Ovary (tissue), 9 donors: Measurements from ENCODE around the gene GPR25. TPM values are rescaled to one million over a fixed set of nuclear protein-coding genes. Genes with fewer than 3 reads are reported as not detected.

Experiments used
- DNase-seq, 5 donors: peaks; one replicate each; pipeline ENCODE4 v3.0.0-alpha.2; 2019 to 2020
- H3K27ac ChIP-seq, 2 donors: fragments of 200-600 bp; one replicate each; pipeline versions ENCODE4 v1.5.1 to v1.8.0; 2019 to 2022
- H3K27me3 ChIP-seq: fragments of 200-600 bp; one replicate; pipeline ENCODE4 v1.8.0; 2022
- H3K36me3 ChIP-seq: fragments of 200-600 bp; sonication (generic); one replicate; pipeline ENCODE4 v1.5.1; 2019
- H3K4me1 ChIP-seq: one replicate; pipeline ENCODE4 v1.8.1; 2013; ENCODE audit warnings: mild to moderate bottlenecking, moderate library complexity; ENCODE audit not compliant: insufficient read depth
- H3K4me3 ChIP-seq: fragments of 200-600 bp; sonication (generic); one replicate; pipeline ENCODE4 v1.5.1; 2017
- H3K9me3 ChIP-seq, 2 donors: fragments of 200-600 bp in 1 of 2; sonication (generic) in 1 of 2; one replicate each; pipeline versions ENCODE4 v1.5.1 to v1.8.1; 2013 to 2019; ENCODE audit warnings: mild to moderate bottlenecking in 1 of 2, moderate library complexity in 1 of 2
- EP300 ChIP-seq: sonication (generic); formaldehyde crosslinking; IDR thresholded peaks from one replicate; pipeline ENCODE4 v1.6.1; 2017; ENCODE audit warnings: antibody characterized with exemption
- POLR2A ChIP-seq: fragments of 450-650 bp; IDR thresholded peaks from one replicate; pipeline ENCODE4 v1.6.1; 2017; ENCODE audit warnings: antibody characterized with exemption, mild to moderate bottlenecking, moderate library complexity
- WGBS, 3 donors: extraction: QIAGEN DNeasy Blood & Tissue Kit in 1 of 3; methylation state at CpG; one replicate each; pipeline versions ENCODE4 v1.1.5 to v1.1.7; 2013 to 2017; 5-methylcytosine and 5-hydroxymethylcytosine counted together
- intact Hi-C, 4 donors: fragments of 100-400 bp; cut with DNase I; formaldehyde crosslinking; loops; one replicate each; pipeline versions ENCODE4 v1.11.0 to v1.15.1; 2022 to 2023
- polyA plus RNA-seq, 2 donors: library from polyadenylated mRNA; stranded (reverse); fragments of 200-250 nt in 1 of 2; fragments of 350-450 nt in 1 of 2; fragmentation: Illumina TruSeq in 1 of 2; extraction: RNeasy Lipid Tissue Mini Kit (QIAGEN cat#74804) in 1 of 2; gene quantifications; one replicate each; pipeline ENCODE4 v1.2.3, GENCODE V29; 2013 to 2014
- total RNA-seq, 7 donors: library from RNA; depleted of rRNA in 2 of 7; stranded (reverse); fragments of >200 nt in 2 of 7; fragmentation: NEBNext Ultra II Directional in 3 of 7; extraction: Animal tissue kit (Norgen Biotek cat#: 25700) in 3 of 7; gene quantifications; one replicate each; pipeline versions ENCODE4 v1.1.0 to v1.2.4, GENCODE V29; 2016 to 2023
- TF ChIP-seq, protein P1 (sequence below), 3 donors: fragments of 450-650 bp in 2 of 3; fragments of 200-600 bp in 1 of 3; IDR thresholded peaks; one replicate each; pipeline versions ENCODE4 v1.5.1 to v1.8.0; 2016 to 2022; ENCODE audit warnings: antibody characterized with exemption in 3 of 3, mild to moderate bottlenecking in 1 of 3
- donor health status: DM: no; HTN: no; CAD: no; lungs with moderate emphysema.
- donor health status: DM: no; HTN: no; CAD: no.
- donor health status: Bipolar disorder and iron deficiency.
- donor health status: DM: yes; HTN: yes; CAD: no.
- donor health status: DM: no; HTN: no; CAD: no.
- donor health status: DM: yes; HTN: yes; CAD: no.

GPR25 gene
- total and polyA plus RNA-seq, 9 donors, result 0.06 TPM; not detected in 8

DNA sequence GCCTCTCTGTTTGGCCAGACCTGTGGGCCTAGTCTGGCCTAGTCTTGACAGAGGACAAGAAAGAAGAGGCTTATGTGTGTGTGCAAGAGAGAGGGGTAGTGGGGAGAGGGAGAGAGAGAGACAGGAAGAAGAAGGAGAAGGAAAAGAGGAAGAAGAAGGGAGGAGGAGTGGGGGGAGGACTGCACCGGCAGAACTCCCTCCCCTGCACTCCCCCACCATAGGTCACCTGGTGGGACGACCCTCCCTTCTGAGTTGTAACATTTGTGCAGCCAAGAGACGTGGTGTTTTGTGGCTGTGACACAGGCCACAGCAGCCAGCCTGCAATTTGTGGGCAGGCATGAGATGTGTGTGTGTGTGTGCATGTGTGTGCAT is 26.2 kb downstream of the GPR25 start:
- no peaks in the 10 kb centered on the region for H3K4me1 ChIP-seq
- no peak overlapping the region for H3K4me3 ChIP-seq
- no peaks in the 10 kb centered on the region for H3K27me3 ChIP-seq
- H3K27ac ChIP-seq, result no peak overlapping the region
- TF ChIP-seq POLR2A (no peak), EP300 (no peak)
- TF ChIP-seq, protein P1, sequence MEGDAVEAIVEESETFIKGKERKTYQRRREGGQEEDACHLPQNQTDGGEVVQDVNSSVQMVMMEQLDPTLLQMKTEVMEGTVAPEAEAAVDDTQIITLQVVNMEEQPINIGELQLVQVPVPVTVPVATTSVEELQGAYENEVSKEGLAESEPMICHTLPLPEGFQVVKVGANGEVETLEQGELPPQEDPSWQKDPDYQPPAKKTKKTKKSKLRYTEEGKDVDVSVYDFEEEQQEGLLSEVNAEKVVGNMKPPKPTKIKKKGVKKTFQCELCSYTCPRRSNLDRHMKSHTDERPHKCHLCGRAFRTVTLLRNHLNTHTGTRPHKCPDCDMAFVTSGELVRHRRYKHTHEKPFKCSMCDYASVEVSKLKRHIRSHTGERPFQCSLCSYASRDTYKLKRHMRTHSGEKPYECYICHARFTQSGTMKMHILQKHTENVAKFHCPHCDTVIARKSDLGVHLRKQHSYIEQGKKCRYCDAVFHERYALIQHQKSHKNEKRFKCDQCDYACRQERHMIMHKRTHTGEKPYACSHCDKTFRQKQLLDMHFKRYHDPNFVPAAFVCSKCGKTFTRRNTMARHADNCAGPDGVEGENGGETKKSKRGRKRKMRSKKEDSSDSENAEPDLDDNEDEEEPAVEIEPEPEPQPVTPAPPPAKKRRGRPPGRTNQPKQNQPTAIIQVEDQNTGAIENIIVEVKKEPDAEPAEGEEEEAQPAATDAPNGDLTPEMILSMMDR (IDR thresholded peaks at IDR 0.05), result no peak
- no peak for DNase-seq
- intact Hi-C loops, result no loop called here
- no peaks in the 10 kb centered on the region for H3K9me3 ChIP-seq
- H3K36me3 ChIP-seq, result no peaks in the 10 kb centered on the region
- 43 to 56% (median 44%) methylated on average over 3 of the region's 3 CpGs for WGBS, 3 donors

DNA sequence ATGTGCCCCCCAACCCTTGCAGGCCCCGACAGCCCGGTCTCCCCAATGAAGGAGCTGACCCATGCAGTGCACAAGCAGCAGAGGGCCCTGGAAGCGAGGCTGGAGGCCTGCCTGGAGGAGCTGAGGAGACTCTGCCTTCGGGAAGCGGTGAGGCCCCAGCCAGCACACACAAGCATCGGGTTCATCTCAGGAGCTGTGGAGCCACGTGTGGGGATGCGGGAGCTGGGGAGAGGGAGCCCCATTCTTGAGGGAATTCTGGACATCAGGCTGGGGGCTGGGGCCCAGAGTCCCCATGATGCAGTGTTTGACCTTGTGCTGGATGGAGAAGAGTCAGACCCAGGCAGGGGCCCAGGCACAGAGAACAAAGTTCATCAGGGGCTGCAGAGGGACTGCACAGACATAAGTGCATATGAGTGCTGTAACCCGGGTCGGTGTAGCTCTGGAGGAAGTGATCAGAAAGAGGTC is 26.7 kb downstream of the GPR25 start:
- 87 to 89% (median 87%) methylated on average over 10 of the region's 10 CpGs for WGBS, 3 donors
- no peak for DNase-seq
- Histone ChIP-seq H3K9me3 (no peaks in the 10 kb centered on the region), H3K27ac (no peak overlapping the region), H3K36me3 (no peaks in the 10 kb centered on the region), H3K4me1 (no peaks in the 10 kb centered on the region), H3K4me3 (no peak overlapping the region), H3K27me3 (no peaks in the 10 kb centered on the region)
- intact Hi-C loops, result no loop called here
- TF ChIP-seq EP300 (no peak), POLR2A (no peak)
- TF ChIP-seq, protein P1 (IDR thresholded peaks at IDR 0.05), result no peak

DNA sequence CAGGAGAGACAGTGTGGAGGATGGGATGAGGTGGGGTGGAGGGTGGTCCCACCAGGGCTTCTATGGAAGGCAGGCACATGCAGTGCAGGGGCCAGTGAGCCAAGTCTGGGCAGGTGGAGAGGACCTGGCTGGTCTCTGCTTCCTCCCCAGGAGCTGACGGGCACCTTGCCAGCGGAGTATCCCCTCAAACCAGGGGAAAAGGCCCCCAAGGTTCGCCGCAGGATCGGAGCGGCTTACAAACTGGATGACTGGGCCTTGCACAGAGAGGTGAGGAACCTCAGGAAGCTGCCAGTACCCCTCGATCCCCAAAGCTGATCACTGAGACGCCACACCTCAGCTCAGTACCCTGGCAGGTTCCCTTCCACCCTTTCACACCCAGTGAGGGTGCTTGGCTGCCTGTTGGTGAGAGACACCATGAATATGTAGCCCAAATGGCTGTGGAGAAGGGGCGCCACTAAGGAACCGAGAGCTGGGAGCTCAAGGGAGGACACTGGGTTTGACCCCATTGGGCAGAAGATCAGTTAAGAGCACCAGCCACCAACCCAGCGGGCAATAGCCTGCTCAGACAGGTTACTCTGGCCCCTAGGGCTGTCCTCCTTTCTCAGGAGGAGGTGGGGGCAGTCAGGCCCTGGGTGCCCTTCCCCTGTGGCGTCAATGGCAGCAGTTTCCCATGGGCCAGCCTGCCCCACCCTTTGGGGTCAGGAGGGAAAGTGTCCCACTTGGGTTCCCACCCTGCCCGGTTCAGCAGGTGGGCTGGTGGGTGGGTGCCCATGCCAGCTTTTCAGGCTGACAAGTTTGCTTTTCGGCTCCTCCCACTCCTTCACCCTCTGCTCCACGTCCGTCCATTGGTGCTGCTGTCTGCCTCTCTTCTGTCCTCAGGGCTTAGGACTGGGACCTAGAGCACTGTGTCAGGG is 27.4 kb downstream of the GPR25 start:
- H3K9me3 ChIP-seq, result no peaks in the 10 kb centered on the region
- intact Hi-C loops, result no loop called here
- 93 to 95% (median 95%) methylated on average over 16 of the region's 16 CpGs for WGBS, 3 donors

DNA sequence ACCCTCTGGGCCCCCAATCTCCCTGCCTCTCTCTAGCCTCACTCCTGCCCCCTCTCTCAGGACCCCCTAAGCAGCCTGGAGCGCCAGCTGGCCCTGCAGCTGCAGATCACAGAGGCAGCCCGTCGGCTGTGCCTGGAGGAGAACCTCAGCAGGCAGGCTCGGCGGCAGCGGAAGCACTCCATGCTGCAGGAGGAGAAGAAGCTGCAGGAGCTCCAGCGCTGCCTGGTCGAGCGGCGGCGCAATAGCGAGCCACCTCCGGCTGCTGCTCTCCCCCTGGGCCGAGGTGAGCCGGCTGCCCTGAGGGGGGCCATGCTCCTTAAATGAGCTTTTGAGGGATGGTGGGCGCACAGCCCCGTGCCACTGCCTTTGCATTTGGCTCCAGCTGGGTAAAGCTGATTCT is 28.1 kb downstream of the GPR25 start:
- no peak for TF ChIP-seq EP300
- TF ChIP-seq, protein P1 (IDR thresholded peaks at IDR 0.05), result no peak
- TF ChIP-seq POLR2A, result no peak
- Histone ChIP-seq H3K27me3 (no peaks in the 10 kb centered on the region), H3K4me3 (no peak overlapping the region), H3K36me3 (no peaks in the 10 kb centered on the region), H3K4me1 (no peaks in the 10 kb centered on the region), H3K9me3 (no peaks in the 10 kb centered on the region), H3K27ac (no peak overlapping the region)
- intact Hi-C loops, result no loop called here
- whole genome bisulfite sequencing, 3 donors, result 87 to 94% (median 92%) methylated on average over 17 of the region's 17 CpGs
- no peak for DNase-seq

More for the DNA sequence above, 27.4 kb downstream of the GPR25 start:
- H3K27me3 ChIP-seq, result no peaks in the 10 kb centered on the region
- no peak overlapping the region for H3K4me3 ChIP-seq
- no peak overlapping the region for H3K27ac ChIP-seq
- no peak for DNase-seq
- TF ChIP-seq, protein P1 (IDR thresholded peaks at IDR 0.05), result no peak
- no peak for TF ChIP-seq POLR2A
- no peak for TF ChIP-seq EP300
- no peaks in the 10 kb centered on the region for H3K4me1 ChIP-seq
- H3K36me3 ChIP-seq, result no peaks in the 10 kb centered on the region
